ENCODE results near the gene TLNRD1.

The TLNRD1 gene

GRCh38 chr15:80978685-80979329 is 21.9 kb upstream of the TLNRD1 start:
- Histone ChIP-seq H3K4me1 (ENCODE audit: control insufficient read depth, insufficient read depth, low read length) (peaks cover 22% of the 10 kb centered on the region), H3K9me3 (ENCODE audit: control insufficient read depth, insufficient read depth, low read depth, low read length) (no peaks in the 10 kb centered on the region), H3K27ac (ENCODE audit: low read depth, low read length) (peak overlapping the region; percentile 60; the same call in 1 of the 2 replicates), H3K4me3 (ENCODE audit: low read depth, low read length) (no peak overlapping the region), H3K36me3 (ENCODE audit: control insufficient read depth, insufficient read depth, low read length) (peaks cover 35% of the 10 kb centered on the region), H3K9ac (ENCODE audit: low read length) (no peak overlapping the region), H3K27me3 (ENCODE audit: control insufficient read depth, insufficient read depth, low read length) (no peaks in the 10 kb centered on the region)

- Histone ChIP-seq H3K27me3 (ENCODE audit: control insufficient read depth, insufficient read depth, low read length) (no peaks in the 10 kb centered on the region), H3K27ac (ENCODE audit: low read depth, low read length) (peak overlapping the region; percentile 60; the same call in 1 of the 2 replicates), H3K4me1 (ENCODE audit: control insufficient read depth, insufficient read depth, low read length) (peaks cover 17% of the 10 kb centered on the region), H3K4me3 (ENCODE audit: low read depth, low read length) (no peak overlapping the region), H3K36me3 (ENCODE audit: control insufficient read depth, insufficient read depth, low read length) (peaks cover 35% of the 10 kb centered on the region), H3K9ac (ENCODE audit: low read length) (no peak overlapping the region), H3K9me3 (ENCODE audit: control insufficient read depth, insufficient read depth, low read depth, low read length) (no peaks in the 10 kb centered on the region)
Observed at GRCh38 chr15:80979538-80980200, 21.1 kb upstream of the TLNRD1 start.

- H3K36me3 ChIP-seq (ENCODE audit: control insufficient read depth, insufficient read depth, low read length) = peaks cover 29% of the 10 kb centered on the region
- H3K27ac ChIP-seq (ENCODE audit: low read depth, low read length) = no peak overlapping the region
- no peak overlapping the region for H3K4me3 ChIP-seq (ENCODE audit: low read depth, low read length)
- no peaks in the 10 kb centered on the region for H3K27me3 ChIP-seq (ENCODE audit: control insufficient read depth, insufficient read depth, low read length)
- H3K9me3 ChIP-seq (ENCODE audit: control insufficient read depth, insufficient read depth, low read depth, low read length) = no peaks in the 10 kb centered on the region
- H3K4me1 ChIP-seq (ENCODE audit: control insufficient read depth, insufficient read depth, low read length) = peaks cover 33% of the 10 kb centered on the region
- H3K9ac ChIP-seq (ENCODE audit: low read length) = no peak overlapping the region
Observed at GRCh38 chr15:80982205-80982604, 18.5 kb upstream of the TLNRD1 start.

- Histone ChIP-seq H3K9me3 (ENCODE audit: control insufficient read depth, insufficient read depth, low read depth, low read length) (no peaks in the 10 kb centered on the region), H3K27ac (ENCODE audit: low read depth, low read length) (no peak overlapping the region), H3K4me1 (ENCODE audit: control insufficient read depth, insufficient read depth, low read length) (peaks cover 31% of the 10 kb centered on the region), H3K36me3 (ENCODE audit: control insufficient read depth, insufficient read depth, low read length) (peaks cover 29% of the 10 kb centered on the region), H3K27me3 (ENCODE audit: control insufficient read depth, insufficient read depth, low read length) (no peaks in the 10 kb centered on the region), H3K9ac (ENCODE audit: low read length) (no peak overlapping the region), H3K4me3 (ENCODE audit: low read depth, low read length) (no peak overlapping the region)
Observed at GRCh38 chr15:80982839-80983238, 17.9 kb upstream of the TLNRD1 start.

GRCh38 chr15:80984856-80985255 is 15.9 kb upstream of the TLNRD1 start:
- H3K9me3 ChIP-seq (ENCODE audit: control insufficient read depth, insufficient read depth, low read depth, low read length) = no peaks in the 10 kb centered on the region
- peaks cover 30% of the 10 kb centered on the region for H3K4me1 ChIP-seq (ENCODE audit: control insufficient read depth, insufficient read depth, low read length)
- no peaks in the 10 kb centered on the region for H3K27me3 ChIP-seq (ENCODE audit: control insufficient read depth, insufficient read depth, low read length)
- H3K9ac ChIP-seq (ENCODE audit: low read length) = no peak overlapping the region
- peaks cover 12% of the 10 kb centered on the region for H3K36me3 ChIP-seq (ENCODE audit: control insufficient read depth, insufficient read depth, low read length)
- H3K4me3 ChIP-seq (ENCODE audit: low read depth, low read length) = no peak overlapping the region
- H3K27ac ChIP-seq (ENCODE audit: low read depth, low read length) = 0 out of 2 replicates have a peak overlapping the region, but pooled peaks have one; percentile 19

GRCh38 chr15:80985981-80986380 is 14.7 kb upstream of the TLNRD1 start:
- Histone ChIP-seq H3K9me3 (ENCODE audit: control insufficient read depth, insufficient read depth, low read depth, low read length) (no peaks in the 10 kb centered on the region), H3K27ac (ENCODE audit: low read depth, low read length) (no peak overlapping the region), H3K9ac (ENCODE audit: low read length) (no peak overlapping the region), H3K36me3 (ENCODE audit: control insufficient read depth, insufficient read depth, low read length) (peaks cover 4% of the 10 kb centered on the region), H3K4me1 (ENCODE audit: control insufficient read depth, insufficient read depth, low read length) (peaks cover 31% of the 10 kb centered on the region), H3K27me3 (ENCODE audit: control insufficient read depth, insufficient read depth, low read length) (no peaks in the 10 kb centered on the region), H3K4me3 (ENCODE audit: low read depth, low read length) (no peak overlapping the region)

- H3K27me3 ChIP-seq (ENCODE audit: control insufficient read depth, insufficient read depth, low read length) = no peaks in the 10 kb centered on the region
- no peak overlapping the region for H3K9ac ChIP-seq (ENCODE audit: low read length)
- no peaks in the 10 kb centered on the region for H3K9me3 ChIP-seq (ENCODE audit: control insufficient read depth, insufficient read depth, low read depth, low read length)
- peaks cover 4% of the 10 kb centered on the region for H3K36me3 ChIP-seq (ENCODE audit: control insufficient read depth, insufficient read depth, low read length)
- H3K27ac ChIP-seq (ENCODE audit: low read depth, low read length) = no peak overlapping the region
- H3K4me3 ChIP-seq (ENCODE audit: low read depth, low read length) = peak overlapping the region; percentile 23; the same call in 1 of the 2 replicates
- peaks cover 34% of the 10 kb centered on the region for H3K4me1 ChIP-seq (ENCODE audit: control insufficient read depth, insufficient read depth, low read length)
Observed at GRCh38 chr15:80986487-80986886, 14.2 kb upstream of the TLNRD1 start.

GRCh38 chr15:80988148-80988796 is 12.5 kb upstream of the TLNRD1 start:
- peaks cover 34% of the 10 kb centered on the region for H3K4me1 ChIP-seq (ENCODE audit: control insufficient read depth, insufficient read depth, low read length)
- no peaks in the 10 kb centered on the region for H3K27me3 ChIP-seq (ENCODE audit: control insufficient read depth, insufficient read depth, low read length)
- H3K4me3 ChIP-seq (ENCODE audit: low read depth, low read length) = peak overlapping the region; percentile 99
- H3K36me3 ChIP-seq (ENCODE audit: control insufficient read depth, insufficient read depth, low read length) = no peaks in the 10 kb centered on the region
- no peak overlapping the region for H3K27ac ChIP-seq (ENCODE audit: low read depth, low read length)
- H3K9ac ChIP-seq (ENCODE audit: low read length) = peak overlapping the region; percentile 97
- H3K9me3 ChIP-seq (ENCODE audit: control insufficient read depth, insufficient read depth, low read depth, low read length) = no peaks in the 10 kb centered on the region

GRCh38 chr15:80989081-80989517 is 11.6 kb upstream of the TLNRD1 start:
- Histone ChIP-seq H3K4me1 (ENCODE audit: control insufficient read depth, insufficient read depth, low read length) (peaks cover 34% of the 10 kb centered on the region), H3K27ac (ENCODE audit: low read depth, low read length) (peak overlapping the region; percentile 97), H3K27me3 (ENCODE audit: control insufficient read depth, insufficient read depth, low read length) (no peaks in the 10 kb centered on the region), H3K36me3 (ENCODE audit: control insufficient read depth, insufficient read depth, low read length) (no peaks in the 10 kb centered on the region), H3K9me3 (ENCODE audit: control insufficient read depth, insufficient read depth, low read depth, low read length) (no peaks in the 10 kb centered on the region), H3K4me3 (ENCODE audit: low read depth, low read length) (peak overlapping the region; percentile 99), H3K9ac (ENCODE audit: low read length) (peak overlapping the region; percentile 97)

GRCh38 chr15:80989518-80990478 is 10.9 kb upstream of the TLNRD1 start, which contains the start of gene MESD:
TSS of gene MESD (minus strand) at chr15:80989819. CDS start at chr15:80989791, 28 bp downstream.
- peak within 1 kb of the TSS; percentile 97 for H3K27ac ChIP-seq (ENCODE audit: low read depth, low read length)
- H3K27me3 ChIP-seq (ENCODE audit: control insufficient read depth, insufficient read depth, low read length) = no peaks in the 10 kb centered on the region
- peak within 1 kb of the TSS; percentile 97 for H3K9ac ChIP-seq (ENCODE audit: low read length)
- peak within 1 kb of the TSS; percentile 99 for H3K4me3 ChIP-seq (ENCODE audit: low read depth, low read length)
- peaks cover 33% of the 10 kb centered on the region for H3K4me1 ChIP-seq (ENCODE audit: control insufficient read depth, insufficient read depth, low read length)
- no peaks in the 10 kb centered on the region for H3K36me3 ChIP-seq (ENCODE audit: control insufficient read depth, insufficient read depth, low read length)
- no peaks in the 10 kb centered on the region for H3K9me3 ChIP-seq (ENCODE audit: control insufficient read depth, insufficient read depth, low read depth, low read length)
